H1 (cell line): Measurements from ENCODE around the gene TXNRD2. TPM values are rescaled to one million over a fixed set of nuclear protein-coding genes. Genes with fewer than 3 reads are reported as not detected.

Experiments used
- ATF3 ChIP-seq: IDR thresholded peaks from 2 replicates; pipeline ENCODE4 v1.6.1; 2011; ENCODE audit warnings: low read depth, mild to moderate bottlenecking, low read length; ENCODE audit not compliant: insufficient read depth
- BACH1 ChIP-seq: IDR thresholded peaks from 2 replicates; pipeline ENCODE4 v1.6.1; 2012; ENCODE audit warnings: low read length, improper control_type of control experiment
- CHD7 ChIP-seq: fragments of 300-600 bp; sonication (generic); IDR thresholded peaks from 2 replicates; pipeline ENCODE4 v1.7.1; 2012; ENCODE audit warnings: low read length, moderate library complexity, mild to moderate bottlenecking, inconsistent platforms; ENCODE audit not compliant: insufficient replicate concordance
- EP300 ChIP-seq, 2 experiments: IDR thresholded peaks; 1 replicate in 1 of 2; 2 replicates in 1 of 2; pipeline ENCODE4 v1.6.1; 2011 to 2012; ENCODE audit warnings: low read depth in 2 of 2, low read length in 2 of 2, mild to moderate bottlenecking in 2 of 2, borderline replicate concordance in 1 of 2, inconsistent platforms in 1 of 2, moderate library complexity in 1 of 2
- HDAC2 ChIP-seq, 2 experiments: fragments of 300-600 bp in 1 of 2; sonication (generic) in 1 of 2; IDR thresholded peaks; 2 replicates each; pipeline ENCODE4 v1.6.1; 2011 to 2012; ENCODE audit warnings: low read depth in 2 of 2, low read length in 2 of 2, mild to moderate bottlenecking in 2 of 2, moderate library complexity in 2 of 2, borderline replicate concordance in 1 of 2, inconsistent platforms in 1 of 2
- PHF8 ChIP-seq: fragments of 200-600 bp; sonication (generic); conservative IDR thresholded peaks from 2 replicates; pipeline ENCODE4 v1.7.1; 2012; ENCODE audit warnings: low read depth, mild to moderate bottlenecking, inconsistent platforms, low read length, moderate library complexity
- POU5F1 ChIP-seq: IDR thresholded peaks from 2 replicates; pipeline ENCODE4 v1.6.1; 2011; ENCODE audit warnings: low read depth, mild to moderate bottlenecking, low read length, moderate library complexity
- polyA plus RNA-seq, 7 experiments: library from polyadenylated mRNA; depleted of rRNA in 3 of 7; stranded (reverse) in 5 of 7; unstranded in 2 of 7; fragments of >200 nt in 5 of 7; fragments of 200-250 nt in 2 of 7; gene quantifications; 1 replicate in 5 of 7; 2 replicates in 1 of 7; 4 replicates in 1 of 7; pipeline versions ENCODE4 v1.2.1 to v1.2.3, GENCODE V29; 2011 to 2013; ENCODE audit warnings: missing spikeins in 2 of 7, mixed read lengths in 2 of 7
- total RNA-seq: library from RNA; stranded (reverse); fragmentation: NEBNext Ultra II Directional; extraction: Animal tissue kit (Norgen Biotek cat#: 25700); gene quantifications from 2 replicates; pipeline ENCODE4 v1.2.1, GENCODE V29; 2021

Gene TXNRD2
- total and polyA plus RNA-seq, 2 of the 8 experiments (the other 6 are each of a cell fraction or from before 2014, with no cell fraction given) = 14.8 to 21.9 TPM

GRCh38 chr22:19834599-19834998, 107.0 kb downstream of the TXNRD2 start (continued):
- TF ChIP-seq CHD7 (no peak), HDAC2 (IDR thresholded peaks at IDR 0.05; ENCODE audit: borderline replicate concordance in 1 of 2, low read depth in 2 of 2, low read length in 2 of 2) (no peak), ATF3 (no peak), PHF8 (no peak), EP300 (IDR thresholded peaks at IDR 0.05; ENCODE audit: borderline replicate concordance in 1 of 2, low read depth in 2 of 2, low read length in 2 of 2) (no peak), POU5F1 (no peak), BACH1 (no peak)
